GM21528 (cell line): ENCODE measurements around the gene SNX15.
"Not testable (repeated sequence)": the region's sequence is repeated elsewhere in the genome, so short reads cannot be mapped to it uniquely, and the experiment has no call there.

Experiments used
- ATAC-seq: cut with Tn5 transposase; IDR thresholded peaks from one replicate; pipeline ENCODE4 v1.9.1; 2021; ENCODE audit warnings: mild to moderate bottlenecking, moderate library complexity; ENCODE audit not compliant: unreplicated experiment, low FRiP score

Gene SNX15, protein sequence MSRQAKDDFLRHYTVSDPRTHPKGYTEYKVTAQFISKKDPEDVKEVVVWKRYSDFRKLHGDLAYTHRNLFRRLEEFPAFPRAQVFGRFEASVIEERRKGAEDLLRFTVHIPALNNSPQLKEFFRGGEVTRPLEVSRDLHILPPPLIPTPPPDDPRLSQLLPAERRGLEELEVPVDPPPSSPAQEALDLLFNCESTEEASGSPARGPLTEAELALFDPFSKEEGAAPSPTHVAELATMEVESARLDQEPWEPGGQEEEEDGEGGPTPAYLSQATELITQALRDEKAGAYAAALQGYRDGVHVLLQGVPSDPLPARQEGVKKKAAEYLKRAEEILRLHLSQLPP

DNA sequence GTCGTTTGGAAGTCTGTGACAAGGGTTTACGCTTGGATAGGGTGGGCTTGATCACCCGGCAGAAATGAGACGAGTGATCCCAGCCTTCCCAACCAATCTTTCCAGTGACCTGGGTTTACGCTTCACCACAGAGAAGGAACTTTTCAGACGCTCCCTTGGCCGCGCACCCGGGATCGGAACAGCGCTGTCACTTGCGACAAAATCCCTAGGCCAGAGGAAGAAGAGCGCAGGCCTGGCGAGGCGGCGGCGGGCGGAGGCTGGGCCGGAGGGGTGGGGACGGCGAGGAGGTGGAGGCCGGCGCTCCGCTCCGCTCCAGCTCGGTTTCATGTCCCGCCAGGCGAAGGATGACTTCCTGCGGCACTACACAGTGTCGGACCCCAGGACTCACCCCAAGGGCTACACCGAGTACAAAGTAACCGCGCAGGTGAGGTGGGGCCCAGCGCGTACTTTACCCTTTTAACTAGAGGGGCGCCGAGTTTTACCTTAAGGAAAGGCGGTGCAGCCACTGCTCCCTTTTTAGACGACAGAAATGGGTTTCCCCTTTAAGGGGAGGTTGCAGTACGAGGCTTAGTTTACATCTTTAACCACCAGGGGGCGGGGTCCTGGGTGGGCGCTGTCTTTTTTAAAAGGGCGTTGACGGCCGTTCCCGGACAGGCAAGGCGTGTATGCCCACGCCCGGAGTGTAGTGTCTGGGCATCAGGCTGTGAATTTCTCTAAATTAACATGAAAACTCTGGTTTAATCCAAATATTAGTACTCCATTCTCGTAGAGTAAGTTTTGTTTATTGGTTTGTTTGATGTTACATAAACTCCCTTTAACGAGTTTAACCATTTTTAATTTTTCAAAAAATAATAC is at the start of gene SNX15:
TSS of gene SNX15 (plus strand) at position 227 of the 855 bp plus-strand sequence. CDS start at position 326, 99 bp downstream.
- peak; percentile 80 for ATAC-seq

DNA sequence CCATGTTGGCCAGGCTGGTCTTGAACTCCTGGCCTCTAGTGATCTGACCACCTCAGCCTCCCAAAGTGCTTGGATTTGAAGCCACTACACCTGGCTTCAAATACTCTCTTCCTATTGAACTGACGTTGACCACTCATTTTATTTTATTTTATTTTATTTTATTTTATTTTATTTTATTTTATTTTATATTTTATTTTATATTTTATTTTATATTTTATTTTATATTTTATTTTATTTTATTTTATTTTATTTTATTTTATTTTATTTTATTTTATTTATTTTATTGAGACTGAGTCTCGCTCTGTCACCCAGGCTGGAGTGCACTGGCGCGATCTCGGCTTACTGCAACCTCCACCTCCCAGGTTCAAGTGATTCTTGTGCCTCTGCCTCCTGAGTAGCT is 43.9 kb upstream of the SNX15 start:
- ATAC-seq, result not testable (repeated sequence)

DNA sequence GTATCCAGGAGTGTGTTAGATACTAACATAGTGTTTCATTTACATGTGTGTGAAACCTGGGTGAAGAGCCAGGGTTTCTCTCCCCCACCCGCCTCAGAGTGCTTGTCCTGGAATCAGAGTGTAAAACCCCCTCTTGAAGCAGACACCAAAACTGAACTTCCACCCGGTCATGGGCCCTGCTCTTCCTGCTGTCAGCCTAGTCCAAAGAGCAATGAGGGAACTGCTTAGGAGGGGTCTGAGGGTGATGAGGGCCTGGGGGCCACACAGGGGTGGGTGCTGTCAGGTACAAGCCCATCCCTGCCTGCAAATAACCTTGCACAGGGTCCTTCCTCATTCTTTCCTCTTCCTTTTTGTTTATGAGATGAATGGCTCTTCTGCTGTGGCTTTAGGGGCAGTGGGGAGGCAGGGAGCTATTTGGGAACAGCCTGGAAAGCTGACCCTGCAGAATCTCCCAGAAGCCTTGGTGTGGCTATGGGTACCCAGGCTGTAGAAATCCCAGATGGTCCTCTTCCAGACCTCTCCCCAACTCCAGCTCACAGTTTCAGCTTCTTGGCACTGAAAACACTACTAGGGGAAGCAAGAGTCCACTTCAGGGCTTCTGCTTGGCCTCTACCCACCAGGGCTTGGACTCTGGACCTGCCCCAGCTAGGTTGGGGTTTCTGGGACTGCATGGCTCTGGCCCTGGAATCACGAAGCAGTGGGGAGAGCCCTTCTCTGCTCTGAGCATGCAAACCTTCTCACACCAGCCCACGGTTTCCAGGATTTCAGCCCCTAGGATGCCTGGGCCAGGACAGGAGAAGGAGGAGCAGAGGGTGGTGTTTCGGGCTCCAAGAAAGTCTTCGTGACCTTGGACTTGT is 39.0 kb upstream of the SNX15 start:
- ATAC-seq, result no peak

DNA sequence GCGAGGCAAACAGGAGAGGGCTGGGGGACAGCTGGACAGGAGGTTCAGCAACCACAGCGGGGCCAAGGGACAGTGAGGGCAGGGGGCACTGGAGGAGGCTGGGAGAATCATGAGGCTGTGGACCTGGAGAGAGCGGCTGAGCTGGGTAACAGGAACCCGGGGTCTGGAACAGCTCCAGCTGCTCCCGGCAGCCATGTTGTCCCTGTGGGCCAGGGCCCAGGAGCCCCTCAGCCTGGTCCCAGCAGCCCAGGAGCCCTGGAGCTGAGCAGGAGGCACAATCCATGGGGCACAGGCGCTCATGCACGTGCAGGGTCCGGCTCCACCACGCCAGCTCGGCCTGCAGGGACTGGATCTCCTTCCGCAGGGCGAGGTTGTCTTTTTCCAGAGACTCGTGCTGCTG is 37.8 kb upstream of the SNX15 start:
- ATAC-seq, result no peak

DNA sequence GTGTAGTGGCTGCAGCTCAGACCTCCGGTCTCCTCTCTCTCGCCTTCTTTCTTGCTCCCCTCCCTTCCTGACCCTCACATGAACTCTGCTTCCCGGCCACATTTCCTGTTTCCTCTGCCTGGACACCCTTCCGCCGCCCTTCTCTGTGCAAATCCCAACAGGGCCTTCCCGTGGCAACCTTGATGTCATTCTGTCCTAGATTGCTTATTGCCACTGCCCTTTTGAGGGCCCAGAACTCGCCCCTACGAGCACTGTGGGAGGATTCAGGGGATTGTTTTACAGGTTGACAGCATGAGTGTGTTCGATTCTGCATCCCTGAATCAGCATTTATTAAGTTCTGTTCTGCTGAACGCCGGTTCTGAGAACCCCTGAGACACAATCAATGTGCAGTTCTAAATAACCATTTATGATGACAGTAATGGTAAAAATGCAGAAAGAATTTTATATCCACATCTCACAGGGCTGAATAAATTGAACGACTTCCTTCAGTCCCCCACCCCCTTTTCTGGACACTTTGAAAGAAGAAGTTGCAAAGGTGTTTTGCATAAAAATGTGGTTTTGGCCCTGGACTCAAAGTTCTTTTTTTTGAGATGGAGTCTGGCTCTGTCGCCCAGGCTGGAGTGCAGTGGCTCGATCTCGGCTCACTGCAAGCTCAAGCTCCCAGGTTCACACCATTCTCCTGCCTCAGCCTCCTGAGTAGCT is 36.9 kb upstream of the SNX15 start:
- ATAC-seq, result no peak

DNA sequence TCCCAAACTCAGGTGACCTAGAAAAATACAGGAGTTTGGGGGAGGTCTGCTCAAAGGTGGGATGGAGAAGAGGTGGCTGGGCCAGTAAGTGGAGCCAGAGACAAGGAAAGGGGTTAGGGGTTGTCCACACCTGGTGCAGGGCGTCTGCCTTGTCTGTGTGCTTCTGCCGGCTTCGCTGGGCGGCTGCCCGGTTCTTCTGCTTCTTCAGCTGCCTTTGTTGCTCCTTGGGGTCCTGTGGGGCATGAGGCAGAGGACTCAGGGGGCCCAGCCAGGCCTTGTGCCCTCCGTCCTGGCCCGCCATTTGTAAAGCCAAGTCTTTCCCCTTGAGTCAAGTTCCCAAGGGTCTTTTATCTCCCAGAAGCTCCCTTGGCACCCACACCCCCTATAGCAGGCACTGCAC is 32.9 kb upstream of the SNX15 start:
- ATAC-seq, result no peak

DNA sequence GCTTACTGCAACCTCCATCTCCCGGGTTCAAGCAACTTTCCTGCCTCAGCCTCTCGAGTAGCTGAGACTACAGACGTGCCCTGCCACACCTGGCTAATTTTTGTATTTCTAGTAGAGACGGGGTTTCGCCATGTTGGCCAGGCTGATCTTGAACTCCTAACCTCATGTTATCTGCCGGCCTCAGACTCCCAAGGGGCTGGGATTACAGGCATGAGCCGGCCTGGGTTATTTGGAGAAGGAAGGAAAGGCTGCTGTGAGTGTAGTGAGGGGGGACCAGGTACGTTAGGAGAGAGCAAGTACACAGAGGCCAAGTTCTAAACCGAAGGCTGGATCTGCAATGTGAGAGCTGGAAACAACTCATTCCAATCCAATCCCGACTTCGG is 30.9 kb upstream of the SNX15 start:
- ATAC-seq, result no peak

DNA sequence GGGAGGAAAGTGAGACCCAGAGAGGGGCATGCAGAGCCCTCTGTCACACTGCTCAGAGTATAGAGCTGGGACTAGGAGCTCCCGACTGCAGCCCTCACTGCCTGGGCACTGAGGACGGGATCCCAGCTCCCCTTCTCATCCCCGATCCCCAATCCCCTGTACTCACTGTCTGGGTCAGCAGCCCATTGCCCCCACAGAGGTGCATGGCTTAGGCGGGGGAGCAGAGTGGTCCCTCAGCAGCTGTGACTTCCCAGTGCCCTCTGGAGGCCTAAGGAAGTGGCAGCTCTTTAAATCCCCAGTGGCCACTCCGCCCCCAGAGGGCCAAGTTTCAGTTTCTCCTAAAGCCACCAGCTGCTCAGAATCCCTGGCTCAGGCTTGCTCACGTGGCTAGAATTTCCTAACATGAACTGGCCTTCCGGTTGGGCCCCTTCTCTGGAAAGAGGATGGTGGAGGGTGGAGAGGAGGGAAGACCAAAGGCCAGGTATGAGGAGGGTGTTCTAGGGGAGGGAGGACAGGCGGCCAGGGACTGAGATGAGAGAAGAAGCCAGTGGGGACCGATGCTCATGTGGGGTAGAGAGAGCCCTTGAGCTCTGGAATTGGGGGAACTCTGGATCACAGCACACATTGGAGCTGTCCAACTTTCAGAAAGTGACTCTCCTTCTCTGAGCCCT is 30.4 kb upstream of the SNX15 start, which contains the start of gene BATF2:
TSS of gene BATF2 (minus strand) at position 262 of the 671 bp plus-strand sequence. CDS start at position 205, 57 bp downstream.
- no peak for ATAC-seq

DNA sequence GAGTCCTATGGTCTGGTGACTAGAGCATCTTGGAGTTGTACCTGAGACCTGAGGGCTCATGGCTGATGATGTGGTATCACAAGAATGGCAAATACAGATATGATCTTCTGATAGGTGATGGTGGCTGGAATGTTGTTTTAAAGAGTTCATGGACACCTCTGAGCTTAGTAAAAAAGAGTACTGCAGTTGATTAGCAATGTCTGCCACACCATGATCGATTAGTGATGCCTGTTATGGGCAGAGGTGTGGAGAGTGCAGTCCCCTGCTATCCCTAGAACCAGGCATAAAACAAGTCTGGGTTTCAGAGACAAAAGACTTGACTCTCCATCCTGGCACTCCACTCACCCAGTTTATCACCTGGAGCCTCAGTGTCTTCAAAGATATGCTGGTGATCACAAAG is 29.1 kb upstream of the SNX15 start:
- no peak for ATAC-seq

DNA sequence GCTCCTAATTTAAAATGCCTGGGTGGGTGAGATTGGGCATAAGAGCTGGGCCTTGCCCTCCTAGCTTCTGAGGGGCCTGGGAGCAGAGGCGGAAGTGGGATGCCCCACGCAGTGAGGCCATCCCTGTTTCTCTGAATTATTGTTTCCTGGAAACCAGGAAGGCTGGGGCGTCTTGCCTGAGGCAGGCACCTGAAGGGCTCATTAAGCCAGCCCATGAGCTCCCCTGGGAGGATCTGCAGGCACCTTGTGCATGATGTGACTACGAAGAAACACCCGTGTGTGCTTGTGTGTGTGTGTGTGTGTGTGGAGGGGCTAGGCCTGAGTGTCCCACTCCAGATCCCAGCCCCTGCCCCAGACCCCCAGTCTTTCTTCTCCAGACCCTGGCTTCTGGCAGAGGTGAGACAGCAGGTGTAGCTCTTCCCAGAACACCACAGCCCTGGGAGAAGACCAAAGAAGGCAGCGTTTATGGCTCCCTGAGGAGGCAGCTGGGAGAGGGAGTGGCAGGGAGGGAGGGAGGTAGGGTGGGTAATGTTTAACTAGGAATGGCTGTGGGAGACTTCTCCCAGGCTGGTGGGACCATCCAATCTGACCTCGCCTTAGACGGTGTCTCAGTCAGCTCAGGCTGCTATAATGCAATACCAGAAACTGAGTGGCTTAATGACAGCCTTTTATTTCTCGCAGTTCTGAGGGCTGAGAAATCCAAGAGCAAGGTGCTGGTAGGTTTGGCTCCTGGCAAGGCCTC is 28.4 kb upstream of the SNX15 start:
- ATAC-seq, result no peak

DNA sequence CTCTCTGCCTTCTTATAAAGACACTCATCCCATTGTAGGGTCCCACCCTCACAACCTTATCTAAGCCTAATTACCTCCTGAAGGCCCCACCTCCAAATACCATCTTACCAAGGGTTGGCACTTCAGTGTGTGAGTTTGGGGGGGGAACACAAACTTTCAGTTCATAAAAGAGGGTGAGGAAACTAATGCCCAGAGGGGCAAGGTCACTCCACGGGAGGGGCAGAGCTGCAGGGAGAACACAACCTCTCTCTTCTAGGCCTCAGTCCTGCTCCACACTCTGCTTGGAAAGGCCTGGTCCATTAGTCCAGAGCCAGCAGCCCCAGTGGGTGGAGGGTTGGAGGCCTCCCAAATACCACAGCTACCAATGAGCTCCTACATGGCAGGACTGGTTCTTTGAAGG is 27.8 kb upstream of the SNX15 start:
- ATAC-seq, result no peak

DNA sequence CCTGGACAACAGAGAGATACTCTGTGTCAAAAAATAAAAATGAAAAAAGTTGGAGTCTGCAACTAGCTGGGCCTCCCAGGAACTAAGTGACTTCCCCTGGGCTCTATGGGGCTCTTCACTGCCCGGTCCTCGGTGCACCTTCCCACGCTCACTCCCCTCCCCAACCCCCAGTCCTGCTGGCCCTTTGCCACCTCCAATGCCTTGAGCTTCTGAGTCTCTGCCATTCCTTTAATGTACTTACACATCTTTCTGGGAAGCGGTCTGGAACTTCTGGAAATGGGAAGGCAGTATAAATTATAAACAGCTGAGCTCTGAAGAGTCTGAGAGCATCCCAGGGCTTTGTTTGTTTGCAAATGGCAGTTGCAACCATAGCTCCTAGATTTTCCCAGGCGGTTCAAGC is 24.5 kb upstream of the SNX15 start:
- no peak for ATAC-seq

DNA sequence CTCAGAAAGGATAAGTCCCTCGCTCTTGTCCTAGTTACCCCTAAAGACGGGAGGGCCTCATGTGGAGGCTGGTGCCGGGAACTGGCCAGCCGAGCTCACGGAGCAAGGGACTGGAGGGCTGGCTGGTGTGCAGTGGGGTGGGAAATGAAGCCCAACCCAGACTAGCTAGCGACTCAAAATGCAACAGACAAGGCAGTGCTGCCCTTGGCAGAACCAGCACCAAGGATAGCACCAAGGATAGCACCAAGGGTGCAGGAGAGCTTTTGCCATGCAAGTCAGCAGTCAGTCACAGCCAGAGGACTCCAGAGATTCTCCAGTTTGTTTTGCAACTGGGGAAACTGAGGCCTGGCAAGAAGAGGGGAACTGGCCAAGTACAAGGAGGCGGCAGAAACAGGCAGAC is 24.0 kb upstream of the SNX15 start:
- no peak for ATAC-seq

DNA sequence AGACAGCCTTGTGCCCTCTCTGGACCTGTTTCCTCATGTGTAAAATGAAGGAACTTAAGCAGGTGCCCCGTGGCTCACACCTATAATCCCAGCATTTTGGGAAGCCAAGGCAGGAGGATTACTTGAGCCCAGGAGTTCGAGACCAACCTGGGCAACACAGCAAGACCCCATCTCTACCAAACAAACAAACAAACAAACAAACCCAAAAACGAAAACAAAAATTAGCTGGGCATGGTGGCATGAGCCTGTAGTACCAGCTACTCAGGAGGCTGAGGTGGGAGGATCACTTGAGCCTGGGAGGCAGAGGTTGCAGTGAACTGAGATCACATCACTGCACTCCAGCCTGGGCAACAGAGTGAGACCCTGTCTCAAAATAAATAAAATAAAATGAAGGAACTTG is 23.3 kb upstream of the SNX15 start:
- ATAC-seq, result not testable (repeated sequence)

DNA sequence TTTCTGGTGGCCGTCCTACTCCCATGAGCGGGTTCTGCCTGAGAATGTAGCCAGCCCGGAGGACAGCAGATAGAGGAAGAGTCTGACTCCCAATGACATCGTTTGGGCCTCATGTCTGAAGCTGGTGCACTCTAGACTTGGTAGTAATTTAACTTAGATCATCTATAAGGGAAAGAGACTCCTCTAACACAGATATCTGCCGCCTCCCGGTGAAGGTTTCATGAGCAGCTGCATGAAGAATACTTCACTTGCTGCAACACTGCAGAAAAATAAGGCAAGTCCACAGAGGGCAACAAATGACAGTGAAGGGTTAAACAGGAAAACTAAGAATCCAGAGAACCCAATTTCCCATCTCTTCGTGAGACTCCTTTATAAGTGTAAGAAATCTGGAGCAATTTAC is 19.2 kb upstream of the SNX15 start:
- ATAC-seq, result no peak

DNA sequence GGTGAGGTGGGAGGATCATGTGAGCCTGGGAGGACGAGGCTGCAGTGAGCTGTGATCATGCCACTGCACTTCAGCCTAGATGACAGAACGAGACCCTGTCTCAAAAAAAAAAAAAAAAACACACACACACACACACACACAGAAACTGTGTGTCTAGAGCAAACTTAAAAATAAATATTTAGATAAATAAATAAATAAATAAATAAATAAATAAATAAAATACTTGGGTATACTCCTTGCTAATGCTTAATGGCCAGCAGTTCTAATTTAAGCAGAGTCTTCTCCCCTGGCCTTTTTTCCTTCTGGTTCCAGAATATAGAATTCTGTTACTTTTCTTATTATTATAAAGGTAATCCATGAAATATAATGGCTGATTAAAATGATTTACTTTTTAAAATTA is 18.4 kb upstream of the SNX15 start:
- no peak for ATAC-seq

DNA sequence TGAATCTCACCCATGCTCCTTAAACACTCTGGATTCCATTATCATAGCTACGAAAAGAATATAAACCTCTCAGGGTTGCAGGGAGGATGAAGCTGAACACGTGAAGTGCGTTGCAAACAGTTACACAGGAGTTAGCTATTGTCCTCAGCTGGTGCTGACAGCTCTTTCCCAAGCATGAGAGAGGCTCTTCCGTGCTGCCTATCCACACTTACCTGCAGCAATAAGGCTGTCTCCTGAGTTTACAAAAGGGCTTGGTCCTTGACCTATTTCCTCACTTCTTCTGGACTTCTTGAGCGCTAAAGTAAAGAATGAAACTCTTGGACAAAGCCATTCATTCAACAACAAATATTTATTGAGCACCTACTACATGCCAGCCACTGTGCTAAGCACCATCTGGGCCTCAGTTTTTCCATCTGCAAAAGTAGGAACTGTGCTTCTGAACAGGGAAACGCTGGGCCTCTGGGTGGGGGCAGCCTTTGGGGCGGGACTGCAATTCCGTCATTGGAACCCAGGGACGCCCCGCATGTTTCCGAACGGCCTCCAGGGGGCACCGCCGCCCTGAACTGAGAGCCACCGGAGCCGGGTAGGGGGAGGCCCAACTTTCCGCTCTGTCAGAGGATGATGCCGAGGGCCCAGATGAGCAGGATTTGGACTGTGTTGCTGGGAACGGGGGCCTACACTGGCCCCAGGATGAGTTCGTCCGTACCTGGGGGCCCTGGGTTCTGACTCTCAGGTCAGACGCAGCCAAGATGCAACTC is 13.9 kb upstream of the SNX15 start:
- ATAC-seq, result peak; percentile 61
